ENCODE results near the gene H3-3A. TPM values are rescaled to one million over a fixed set of nuclear protein-coding genes. Genes with fewer than 3 reads are reported as not detected.

H3-3A gene
- total RNA-seq, 2 donors from 2014 or later = 400 to 481 TPM

DNA sequence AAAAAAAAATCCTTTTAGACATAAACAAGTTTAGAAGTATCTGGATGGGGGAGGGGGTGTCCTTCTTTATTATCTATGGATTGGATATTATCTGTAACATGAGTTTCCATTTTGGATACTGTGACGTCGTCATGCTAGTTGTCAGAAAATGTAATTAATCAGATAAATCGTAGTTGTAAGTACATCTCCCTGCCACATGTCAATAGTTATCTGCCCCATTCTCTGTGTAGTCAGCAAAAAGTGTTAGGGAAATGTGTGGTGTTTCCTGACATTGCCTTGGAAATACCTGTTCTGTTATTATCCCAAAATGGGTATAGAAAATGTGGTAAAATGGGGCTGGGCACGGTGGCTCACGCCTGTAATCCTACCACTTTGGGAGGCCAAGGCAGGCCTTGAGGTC lies 38.8 kb upstream of the H3-3A start:
- Histone ChIP-seq H3K4me3 (no peak overlapping the region), H3K27ac (no peak overlapping the region), H3K9me3 (no peaks in the 10 kb centered on the region), H3K36me3 (no peaks in the 10 kb centered on the region), H3K27me3 (replicated peaks; ENCODE audit: insufficient read depth) (no peaks in the 10 kb centered on the region), H3K4me1 (replicated peaks) (no peaks in the 10 kb centered on the region)
- TF ChIP-seq POLR2AphosphoS5 (IDR thresholded peaks at IDR 0.05) = no peak
- intact Hi-C loops (cut with DNase I) = no loop called here
- DNase-seq (ENCODE audit: low spot score) = no peak
- 88% methylated on average over 5 of the region's 5 CpGs for WGBS

DNA sequence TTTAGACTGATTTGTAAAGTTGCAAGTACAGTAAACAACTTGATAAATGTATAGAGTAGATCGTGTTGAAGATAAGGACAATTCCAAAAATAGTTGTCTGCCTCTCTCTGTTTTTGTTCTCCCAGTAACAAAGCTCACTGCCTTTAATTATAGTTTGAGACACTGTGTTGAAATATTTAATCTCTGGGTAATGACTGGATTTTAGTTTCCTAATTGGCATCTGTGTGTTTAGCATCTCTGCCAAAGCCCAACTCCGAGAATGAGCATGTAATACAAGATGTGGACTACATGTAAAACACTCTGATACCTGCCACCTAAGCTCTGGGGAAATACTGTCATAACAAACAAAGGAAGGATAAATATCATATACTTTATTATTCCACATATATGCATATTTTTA lies 35.7 kb upstream of the H3-3A start:
- DNase-seq (ENCODE audit: low spot score) = no peak
- Histone ChIP-seq H3K36me3 (no peaks in the 10 kb centered on the region), H3K27ac (no peak overlapping the region), H3K9me3 (no peaks in the 10 kb centered on the region), H3K4me3 (no peak overlapping the region), H3K27me3 (replicated peaks; ENCODE audit: insufficient read depth) (no peaks in the 10 kb centered on the region), H3K4me1 (replicated peaks) (no peaks in the 10 kb centered on the region)
- 45% methylated on average over 2 of the region's 2 CpGs for WGBS
- TF ChIP-seq POLR2A (IDR thresholded peaks at IDR 0.05) (no peak), POLR2AphosphoS5 (IDR thresholded peaks at IDR 0.05) (no peak)
- TF ChIP-seq, protein P1, sequence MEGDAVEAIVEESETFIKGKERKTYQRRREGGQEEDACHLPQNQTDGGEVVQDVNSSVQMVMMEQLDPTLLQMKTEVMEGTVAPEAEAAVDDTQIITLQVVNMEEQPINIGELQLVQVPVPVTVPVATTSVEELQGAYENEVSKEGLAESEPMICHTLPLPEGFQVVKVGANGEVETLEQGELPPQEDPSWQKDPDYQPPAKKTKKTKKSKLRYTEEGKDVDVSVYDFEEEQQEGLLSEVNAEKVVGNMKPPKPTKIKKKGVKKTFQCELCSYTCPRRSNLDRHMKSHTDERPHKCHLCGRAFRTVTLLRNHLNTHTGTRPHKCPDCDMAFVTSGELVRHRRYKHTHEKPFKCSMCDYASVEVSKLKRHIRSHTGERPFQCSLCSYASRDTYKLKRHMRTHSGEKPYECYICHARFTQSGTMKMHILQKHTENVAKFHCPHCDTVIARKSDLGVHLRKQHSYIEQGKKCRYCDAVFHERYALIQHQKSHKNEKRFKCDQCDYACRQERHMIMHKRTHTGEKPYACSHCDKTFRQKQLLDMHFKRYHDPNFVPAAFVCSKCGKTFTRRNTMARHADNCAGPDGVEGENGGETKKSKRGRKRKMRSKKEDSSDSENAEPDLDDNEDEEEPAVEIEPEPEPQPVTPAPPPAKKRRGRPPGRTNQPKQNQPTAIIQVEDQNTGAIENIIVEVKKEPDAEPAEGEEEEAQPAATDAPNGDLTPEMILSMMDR (IDR thresholded peaks at IDR 0.05) = no peak
- intact Hi-C loops (cut with DNase I) = no loop called here

DNA sequence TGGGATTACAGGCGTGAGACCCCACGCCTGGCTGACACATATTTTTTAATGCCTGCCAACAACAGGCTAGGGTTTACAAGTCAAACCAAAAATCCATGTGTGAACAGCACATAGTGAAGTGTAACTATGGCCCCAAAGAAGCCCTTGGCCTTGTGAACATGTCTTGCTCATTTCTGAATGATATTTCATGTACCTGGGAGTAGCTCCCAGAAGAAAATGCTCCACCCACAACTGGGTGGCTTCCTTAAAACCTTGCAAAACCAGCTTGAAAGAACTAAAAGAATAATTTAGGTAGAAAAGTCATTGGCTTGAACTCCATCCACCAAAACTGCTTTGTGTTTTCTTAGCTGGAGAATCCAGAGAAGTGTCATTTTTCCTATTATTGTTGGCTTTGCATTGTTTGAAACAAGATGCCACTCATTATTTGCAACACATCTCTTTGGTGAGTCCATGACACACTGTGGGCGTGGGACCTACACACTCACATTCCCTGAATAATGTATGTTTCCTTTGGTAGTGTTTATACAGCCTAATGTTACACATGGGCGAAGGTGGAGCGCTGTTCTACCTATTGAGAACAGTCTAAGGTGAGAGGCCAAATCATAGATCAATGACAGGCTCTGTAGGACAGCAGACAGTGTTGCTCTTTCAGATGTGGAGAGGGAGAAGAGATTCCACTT lies 34.8 kb upstream of the H3-3A start:
- Histone ChIP-seq H3K27me3 (replicated peaks; ENCODE audit: insufficient read depth) (no peaks in the 10 kb centered on the region), H3K36me3 (no peaks in the 10 kb centered on the region), H3K27ac (no peak overlapping the region), H3K4me3 (no peak overlapping the region), H3K9me3 (no peaks in the 10 kb centered on the region), H3K4me1 (replicated peaks) (no peaks in the 10 kb centered on the region)
- 68% methylated on average over 5 of the region's 5 CpGs for WGBS
- TF ChIP-seq POLR2AphosphoS5 (IDR thresholded peaks at IDR 0.05) = no peak
- TF ChIP-seq, protein P1 (IDR thresholded peaks at IDR 0.05) = no peak
- intact Hi-C loops (cut with DNase I) = no loop called here
- DNase-seq (ENCODE audit: low spot score) = no peak

DNA sequence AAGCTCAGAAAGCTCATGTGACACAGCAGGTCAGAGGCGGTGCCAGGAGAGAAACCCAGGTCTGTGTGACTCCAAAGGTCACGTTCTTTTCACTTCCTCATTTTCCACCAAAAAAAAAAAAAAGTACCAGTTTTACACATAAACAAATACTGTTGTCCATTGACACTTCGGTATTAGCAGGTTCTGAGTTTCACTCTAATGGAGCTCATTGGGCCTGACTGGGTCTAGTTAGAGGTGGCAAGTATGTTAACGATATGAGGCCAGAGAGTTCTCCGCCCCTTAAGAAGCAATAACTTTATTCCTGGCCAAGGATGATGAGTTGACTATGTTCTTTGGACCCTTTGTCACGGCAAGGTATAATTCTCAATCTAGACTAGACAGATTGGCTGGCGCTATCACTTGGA lies 33.4 kb upstream of the H3-3A start:
- H3K4me3 ChIP-seq = no peak overlapping the region
- H3K4me1 ChIP-seq (replicated peaks) = no peaks in the 10 kb centered on the region
- H3K36me3 ChIP-seq = no peaks in the 10 kb centered on the region
- no peak for TF ChIP-seq POLR2AphosphoS5 (IDR thresholded peaks at IDR 0.05)
- TF ChIP-seq, protein P1 (IDR thresholded peaks at IDR 0.05) = no peak
- 86% methylated on average over 7 of the region's 7 CpGs for WGBS
- H3K27me3 ChIP-seq (replicated peaks; ENCODE audit: insufficient read depth) = no peaks in the 10 kb centered on the region
- no peaks in the 10 kb centered on the region for H3K9me3 ChIP-seq
- no peak for DNase-seq (ENCODE audit: low spot score)
- intact Hi-C loops (cut with DNase I) = no loop called here
- H3K27ac ChIP-seq = no peak overlapping the region

DNA sequence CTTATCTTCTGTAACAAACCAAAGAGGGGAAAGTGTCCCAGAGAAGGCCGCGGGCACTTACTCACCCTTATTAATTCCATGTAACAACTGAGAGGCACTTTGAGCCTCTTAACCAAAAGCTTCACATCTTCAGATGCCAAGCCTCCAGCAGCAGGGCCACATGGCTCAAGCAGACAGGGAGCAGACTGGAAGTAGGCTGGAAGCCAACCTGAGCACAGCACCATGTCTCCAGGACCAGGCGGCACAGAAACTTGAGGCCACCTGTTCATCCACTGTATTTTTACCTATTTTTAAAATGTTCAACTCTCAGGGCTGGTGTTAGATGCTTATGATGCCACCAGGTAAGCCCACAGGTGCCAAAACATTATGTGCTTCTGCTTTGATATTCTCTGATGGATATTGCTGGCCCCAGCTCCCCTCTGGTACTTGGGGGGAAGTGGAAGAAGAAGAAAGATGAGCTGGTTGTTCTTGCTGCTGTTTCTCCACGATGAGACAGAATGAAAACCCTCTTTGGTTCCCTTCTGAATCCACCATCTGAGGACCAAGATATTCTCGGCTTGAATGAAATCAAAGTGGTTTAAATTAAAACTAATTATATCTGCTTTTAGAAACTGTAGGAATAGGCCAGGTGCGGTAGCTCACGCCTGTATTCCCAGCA lies 32.8 kb upstream of the H3-3A start:
- intact Hi-C loops (cut with DNase I) = no loop called here
- H3K27ac ChIP-seq = no peak overlapping the region
- no peak for DNase-seq (ENCODE audit: low spot score)
- no peaks in the 10 kb centered on the region for H3K9me3 ChIP-seq
- H3K4me3 ChIP-seq = no peak overlapping the region
- H3K27me3 ChIP-seq (replicated peaks; ENCODE audit: insufficient read depth) = no peaks in the 10 kb centered on the region
- TF ChIP-seq, protein P1 (IDR thresholded peaks at IDR 0.05) = no peak
- TF ChIP-seq POLR2A (IDR thresholded peaks at IDR 0.05) (no peak), POLR2AphosphoS5 (IDR thresholded peaks at IDR 0.05) (no peak)
- WGBS = 95% methylated on average over 7 of the region's 7 CpGs
- H3K36me3 ChIP-seq = no peaks in the 10 kb centered on the region
- no peaks in the 10 kb centered on the region for H3K4me1 ChIP-seq (replicated peaks)
